ENCODE measurements around the gene CDH4. TPM values are rescaled to one million over a fixed set of nuclear protein-coding genes. Genes with fewer than 3 reads are reported as not detected.

The CDH4 gene
- total and polyA plus RNA-seq, 2 of the 8 experiments (the other 6 are each of a cell fraction or from before 2014, with no cell fraction given): 4.3 to 7.9 TPM

GRCh38 chr20:61710108-61710507, 458.0 kb downstream of the CDH4 start:
- H2BK15ac ChIP-seq (ENCODE audit: low read length): no peak overlapping the region
- H3K4me3 ChIP-seq (ENCODE audit: extremely low read depth in 1 of 4, insufficient read depth in 2 of 4, low read depth in 3 of 4, low read length in 4 of 4): no peak overlapping the region
- H3K4ac ChIP-seq (replicated peaks; ENCODE audit: insufficient read length, low read depth, low read length): no peak overlapping the region
- H3K56ac ChIP-seq (replicated peaks; ENCODE audit: insufficient read length, low read depth, low read length): no peak overlapping the region
- no peak overlapping the region for H2AFZ ChIP-seq (ENCODE audit: low read length)
- CTCF ChIA-PET (ENCODE audit: partially characterized antibody): interaction anchor here (1.5 to 1.6 kb wide), 2 partner anchors 150 to 151 kb away, joined by 3 to 4 read pairs; no protein-coding TSS in a partner anchor
- 90% methylated on average over 8 of the region's 8 CpGs; no CpG with 5 or more reads in 1 of the 2 experiments for WGBS, 2 experiments (ENCODE audit: extremely low coverage in 1 of 2, insufficient coverage in 1 of 2, insufficient read length in 1 of 2, insufficient replicate concordance in 2 of 2, low coverage in 1 of 2, low lambda C conversion rate in 2 of 2, missing lambda C conversion rate in 1 of 2)
- no peak for TF ChIP-seq EZH2 (IDR thresholded peaks at IDR 0.05; ENCODE audit: low read depth, low read length, severe bottlenecking)
- TF ChIP-seq EGR1 (IDR thresholded peaks at IDR 0.05; ENCODE audit: borderline replicate concordance, low read depth, low read length): no peak
- no peak for TF ChIP-seq BRCA1 (IDR thresholded peaks at IDR 0.05; ENCODE audit: low read depth, low read length)
- no peak for TF ChIP-seq KDM5A (IDR thresholded peaks at IDR 0.05; ENCODE audit: low read length)
- TF ChIP-seq ASH2L (IDR thresholded peaks at IDR 0.05; ENCODE audit: low read length): no peak
- no peak for TF ChIP-seq NANOG (IDR thresholded peaks at IDR 0.05; ENCODE audit: insufficient read depth, low read depth, low read length, poor library complexity, severe bottlenecking)
- no peak for TF ChIP-seq GABPA (IDR thresholded peaks at IDR 0.05; ENCODE audit: borderline replicate concordance, insufficient read depth, low read length)
- TF ChIP-seq HDAC6 (IDR thresholded peaks at IDR 0.05; ENCODE audit: low read depth, low read length): no peak
- no peak for TF ChIP-seq CTBP2 (IDR thresholded peaks at IDR 0.05; ENCODE audit: borderline replicate concordance, insufficient read depth, insufficient read length, low read length)
- TF ChIP-seq KDM4A (IDR thresholded peaks at IDR 0.05; ENCODE audit: low read depth, low read length, severe bottlenecking): no peak
- no peak for TF ChIP-seq SRF (IDR thresholded peaks at IDR 0.05; ENCODE audit: low read depth, low read length)
- H3K9ac ChIP-seq (replicated peaks in 1 of 4; ENCODE audit: extremely low read depth in 1 of 4, low read depth in 3 of 4, low read length in 3 of 4): no peak overlapping the region
- no peaks in the 10 kb centered on the region for H4K20me1 ChIP-seq (replicated peaks in 1 of 2; ENCODE audit: control insufficient read depth in 1 of 2, insufficient read depth in 2 of 2, low read length in 2 of 2)
- peak overlapping the region; percentile 38; the same call in 1 of the 2 replicates for H4K8ac ChIP-seq (ENCODE audit: extremely low read depth, insufficient read depth, low read length)
- H4K5ac ChIP-seq (ENCODE audit: insufficient read length, low read depth, low read length): no peak overlapping the region
- H3K14ac ChIP-seq (ENCODE audit: insufficient read length): no peak overlapping the region
- POLR2A ChIA-PET (ENCODE audit: partially characterized antibody): interaction anchor here (1.3 kb wide), 1 partner anchor 10 kb away, joined by 3 read pairs; no protein-coding TSS in a partner anchor
- no peak overlapping the region for H2BK20ac ChIP-seq (ENCODE audit: low read length)
- no peak overlapping the region for H3K18ac ChIP-seq (ENCODE audit: extremely low read depth, low read length)
- FAIRE-seq (no peak), DNase-seq (ENCODE audit: low read depth in 1 of 2, low spot score in 2 of 2) (no peak)
- peaks cover 0 to 4% of the 10 kb centered on the region in 2 experiments; a peak in 1 of 4 replicates for H3K9me3 ChIP-seq (ENCODE audit: insufficient read depth in 2 of 2, low read depth in 1 of 2, low read length in 1 of 2)
- no peak overlapping the region for H2BK120ac ChIP-seq (replicated peaks; ENCODE audit: low read depth, low read length)
- H3K36me3 ChIP-seq (ENCODE audit: control insufficient read depth in 2 of 4, insufficient read depth in 4 of 4, low read length in 3 of 4): no peaks in the 10 kb centered on the region
- H3K23ac ChIP-seq (ENCODE audit: insufficient read length): no peak overlapping the region
- H3K79me2 ChIP-seq (ENCODE audit: control insufficient read depth in 1 of 2, insufficient read depth in 2 of 2, low read length in 2 of 2): no peaks in the 10 kb centered on the region
- H2AK5ac ChIP-seq (ENCODE audit: low read depth, low read length): no peak overlapping the region
- H3K4me2 ChIP-seq (ENCODE audit: insufficient read depth in 1 of 2, low read depth in 2 of 2, low read length in 2 of 2): no peak overlapping the region
- H4K91ac ChIP-seq (replicated peaks; ENCODE audit: insufficient read length, low read length): no peak overlapping the region
- no peaks in the 10 kb centered on the region for H3K23me2 ChIP-seq (ENCODE audit: low read depth, low read length)
- no peak overlapping the region for H3K27ac ChIP-seq (ENCODE audit: low read depth, low read length)
- no peak overlapping the region for H2BK5ac ChIP-seq (ENCODE audit: low read depth, low read length)
- H2BK12ac ChIP-seq (ENCODE audit: low read depth, low read length): no peak overlapping the region
- no peaks in the 10 kb centered on the region for H3K4me1 ChIP-seq (replicated peaks in 1 of 4; ENCODE audit: control insufficient read depth in 3 of 4, insufficient read depth in 4 of 4, low read length in 3 of 4)
- no peaks in the 10 kb centered on the region for H3K79me1 ChIP-seq (ENCODE audit: low read depth, low read length)
- H3K27me3 ChIP-seq (replicated peaks in 1 of 4; ENCODE audit: control insufficient read depth in 3 of 4, extremely low read depth in 1 of 4, insufficient read depth in 3 of 4, low read length in 3 of 4): peaks cover 0 to 8% (median 2%) of the 10 kb centered on the region in 4 experiments; a peak in 4 of 7 replicates

Measured in H1 (cell line).